ENCODE measurements around the gene NUP214.

- no peak for TF ChIP-seq CTCF (IDR thresholded peaks at IDR 0.05; ENCODE audit: control extremely low read depth in 1 of 3, insufficient read depth in 1 of 3, low read depth in 1 of 3, low read length in 3 of 3)
- no peak for TF ChIP-seq JUN (IDR thresholded peaks at IDR 0.05; ENCODE audit: low read depth, low read length)
- no peak for TF ChIP-seq RXRA (IDR thresholded peaks at IDR 0.05; ENCODE audit: insufficient read depth, low read depth, low read length)
- no peak for TF ChIP-seq CEBPB (IDR thresholded peaks at IDR 0.05; ENCODE audit: low read depth, low read length)
- no peak for TF ChIP-seq MAX (IDR thresholded peaks at IDR 0.05)
- TF ChIP-seq EZH2 (IDR thresholded peaks at IDR 0.05; ENCODE audit: low read depth, low read length, severe bottlenecking), result no peak
- TF ChIP-seq RAD21 (IDR thresholded peaks at IDR 0.05 in 1 of 2, conservative IDR thresholded peaks at IDR 0.05 in 1 of 2; ENCODE audit: low read depth in 2 of 2, low read length in 2 of 2), result no peak
- TF ChIP-seq SIX5 (IDR thresholded peaks at IDR 0.05; ENCODE audit: low read depth, low read length), result no peak
Observed at GRCh38 chr9:131092030-131092429, 33.4 kb upstream of the NUP214 start.

Data from H1 (cell line).